NCI-H524 treated with DMSO at 0.1 percent for 48 hours (cell line): ENCODE measurements around the gene IGFBP3.

Experiments
- DNase-seq: peaks from one replicate; lab custom pipeline; 2025; lab: John Stamatoyannopoulos, UW

The IGFBP3 gene

DNA sequence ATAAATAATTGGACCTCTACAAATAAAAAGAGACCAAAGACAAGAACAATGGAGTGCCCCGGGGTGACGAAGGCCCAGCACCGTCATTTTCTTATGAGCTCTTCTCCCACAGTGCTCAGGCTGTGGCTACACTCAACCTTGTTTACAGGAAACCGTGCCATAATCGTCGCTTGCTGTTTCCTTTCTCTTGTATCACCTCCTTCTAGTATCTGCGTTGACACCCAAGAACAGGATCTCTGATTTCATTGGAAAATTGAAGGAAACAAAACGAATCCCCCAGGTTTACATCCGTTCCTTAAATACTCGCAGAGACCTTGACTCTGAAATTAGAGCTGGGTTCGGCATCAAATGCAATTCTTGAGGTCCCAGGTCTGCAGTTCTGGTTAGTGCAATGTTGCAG lies 1.7 kb upstream of the IGFBP3 start:
- DNase-seq: no peak

DNA sequence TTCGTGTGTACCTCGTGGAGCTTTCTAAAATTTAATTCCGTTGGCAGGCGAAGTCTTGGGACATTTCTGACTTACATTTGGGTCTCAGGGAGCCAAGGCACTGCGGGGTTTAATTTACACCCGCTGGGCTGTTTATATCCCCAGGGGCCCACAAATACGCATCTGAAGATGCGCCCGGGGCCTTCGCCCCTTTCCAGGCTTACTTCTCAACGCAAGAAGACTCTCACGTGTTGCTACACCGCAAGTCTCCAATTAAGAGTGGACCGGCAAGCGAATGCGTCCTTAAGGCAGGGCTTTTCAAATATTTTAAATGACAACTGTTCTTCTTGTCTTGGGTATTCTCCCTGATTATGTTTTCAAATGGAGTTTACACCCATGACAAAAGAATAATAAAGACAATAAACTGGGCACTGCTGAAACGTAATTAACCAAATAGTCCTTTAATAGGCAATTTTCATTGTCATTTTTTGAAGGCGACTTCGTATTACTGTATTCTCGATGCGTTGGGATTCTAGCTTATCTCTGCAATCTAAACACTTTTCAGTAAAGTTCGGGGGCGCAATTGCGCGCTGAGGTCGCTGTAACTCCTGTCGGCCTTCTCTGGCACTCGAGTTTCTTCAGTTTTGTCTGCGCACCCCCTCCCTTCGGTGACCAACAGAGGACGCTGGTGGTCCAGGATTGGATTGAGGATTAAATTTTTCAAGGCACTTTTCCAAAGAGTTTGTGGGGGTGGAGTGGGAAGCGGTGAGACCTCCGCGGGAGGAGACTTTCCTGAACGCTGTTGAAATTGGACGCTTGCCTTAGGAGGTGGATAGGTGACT lies 837 bp upstream of the IGFBP3 start:
- no peak for DNase-seq

DNA sequence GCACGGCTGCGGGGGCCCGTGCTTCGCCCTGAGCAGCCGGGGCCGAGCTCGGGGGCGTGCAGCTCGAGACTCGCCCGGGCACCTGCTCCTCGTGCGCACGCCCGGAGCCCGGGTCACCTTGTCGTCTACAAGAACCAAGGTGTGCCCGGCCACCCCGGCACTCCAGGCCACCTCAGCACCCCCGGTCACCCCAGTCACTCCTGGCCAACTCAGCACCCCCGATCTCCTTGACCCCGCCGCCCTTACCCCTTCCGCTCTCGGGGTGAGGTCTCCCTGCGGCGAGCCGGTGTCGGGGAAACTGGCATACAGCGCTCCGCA lies 268 bp upstream of the IGFBP3 start:
- DNase-seq: no peak

DNA sequence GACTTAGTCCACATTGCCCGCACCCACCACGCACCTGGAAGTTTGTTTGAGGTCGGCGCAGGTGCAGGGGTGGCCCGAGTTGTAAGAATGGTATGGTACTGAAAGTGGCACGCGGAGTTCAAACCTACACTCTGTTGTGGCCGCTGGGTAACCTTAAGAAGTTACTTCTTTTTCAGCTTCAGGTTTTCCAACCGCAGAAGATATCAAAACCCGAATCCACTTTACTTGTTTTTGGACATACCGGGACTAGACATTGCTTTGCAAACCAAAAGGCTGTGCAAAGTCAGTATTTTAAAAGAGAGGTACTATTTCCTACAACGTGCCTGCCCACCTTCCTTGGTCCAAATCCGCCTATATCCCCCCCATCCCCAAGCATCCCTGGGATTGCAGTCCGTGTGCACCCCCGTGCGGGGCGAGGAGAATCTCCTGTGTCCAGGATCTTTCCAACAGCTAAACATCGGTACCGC lies 1.0 kb downstream of the IGFBP3 start:
- no peak for DNase-seq

DNA sequence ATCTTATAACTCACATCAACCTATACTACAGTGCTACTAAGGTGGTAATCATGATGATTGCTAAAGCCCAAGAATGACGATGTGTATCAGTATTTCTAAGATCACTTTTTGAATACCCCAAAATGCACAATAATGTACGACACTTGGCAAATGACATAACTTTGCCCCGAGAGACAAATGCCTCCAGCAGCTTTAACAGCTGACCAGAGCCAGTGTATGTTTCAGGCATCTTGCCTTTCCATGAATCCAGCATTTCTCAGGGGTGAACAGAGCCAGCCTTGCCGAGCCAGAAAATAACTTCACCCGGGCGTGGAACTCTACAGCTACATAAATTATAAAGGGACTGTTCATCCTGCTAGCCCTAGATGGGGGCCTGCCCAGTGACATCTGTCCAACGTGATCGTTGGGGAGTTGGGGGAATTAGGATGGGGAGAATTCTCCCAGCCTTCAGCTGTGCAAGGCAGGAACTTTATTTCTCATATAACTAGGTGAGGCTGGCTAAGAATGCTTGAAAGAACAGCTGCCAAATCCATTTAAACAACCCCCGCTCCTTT lies 1.8 kb downstream of the IGFBP3 start:
- DNase-seq: no peak

DNA sequence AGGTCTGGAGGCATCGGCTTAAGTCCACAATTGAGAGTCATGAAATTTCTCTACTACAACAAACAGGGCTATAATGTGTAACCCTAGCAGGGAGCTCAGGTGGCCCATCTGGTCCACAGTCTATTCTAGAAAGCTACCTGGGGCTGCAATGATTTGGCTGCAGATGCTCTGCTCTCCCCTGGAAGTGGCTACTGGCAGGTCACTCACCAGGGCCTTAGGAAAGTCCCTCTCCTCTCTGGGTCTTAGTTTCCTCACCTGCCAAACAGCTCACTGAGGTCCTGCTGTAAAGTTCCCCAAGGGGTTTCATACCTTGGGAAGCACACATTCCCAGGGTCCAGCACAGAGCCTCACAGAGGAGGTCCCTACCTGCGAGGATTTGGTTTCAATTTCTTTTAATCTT lies 2.5 kb downstream of the IGFBP3 start:
- no peak for DNase-seq

DNA sequence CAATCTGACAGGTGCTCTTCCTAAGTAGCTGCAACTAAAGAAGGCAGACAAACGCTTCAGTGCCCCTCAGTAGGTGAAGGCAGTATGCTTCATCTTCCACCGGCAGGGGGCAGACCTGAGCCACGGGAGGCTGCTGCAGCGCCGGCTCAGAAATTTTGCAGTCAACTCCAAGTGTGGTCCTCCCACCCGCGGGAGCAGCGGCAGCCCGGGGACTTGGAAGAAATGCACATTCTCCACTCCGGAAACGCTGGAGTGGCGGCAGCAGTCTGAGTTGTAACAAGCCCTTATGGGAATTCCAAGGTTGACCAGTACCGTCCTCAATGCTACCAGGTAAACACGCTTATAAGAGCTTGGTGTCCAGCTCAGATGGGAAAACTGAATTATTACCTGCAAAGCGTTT lies 3.4 kb downstream of the IGFBP3 start:
- no peak for DNase-seq

DNA sequence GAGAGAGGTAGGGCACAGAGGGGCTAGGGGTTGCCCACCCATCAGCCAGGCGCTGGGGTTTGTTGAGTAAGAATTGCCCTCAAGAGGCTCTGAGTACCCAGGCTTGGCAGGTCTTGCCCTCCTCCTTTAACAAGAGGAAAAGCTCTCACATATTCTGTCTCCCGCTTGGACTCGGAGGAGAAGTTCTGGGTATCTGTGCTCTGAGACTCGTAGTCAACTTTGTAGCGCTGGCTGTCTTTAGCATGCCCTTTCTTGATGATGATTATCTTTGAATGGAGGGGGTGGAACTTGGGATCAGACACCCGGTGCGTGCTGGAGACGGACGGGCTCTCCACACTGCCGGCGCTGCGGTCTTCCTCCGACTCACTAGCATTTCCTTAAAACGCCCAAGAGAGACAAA lies 4.0 kb downstream of the IGFBP3 start:
- no peak for DNase-seq

DNA sequence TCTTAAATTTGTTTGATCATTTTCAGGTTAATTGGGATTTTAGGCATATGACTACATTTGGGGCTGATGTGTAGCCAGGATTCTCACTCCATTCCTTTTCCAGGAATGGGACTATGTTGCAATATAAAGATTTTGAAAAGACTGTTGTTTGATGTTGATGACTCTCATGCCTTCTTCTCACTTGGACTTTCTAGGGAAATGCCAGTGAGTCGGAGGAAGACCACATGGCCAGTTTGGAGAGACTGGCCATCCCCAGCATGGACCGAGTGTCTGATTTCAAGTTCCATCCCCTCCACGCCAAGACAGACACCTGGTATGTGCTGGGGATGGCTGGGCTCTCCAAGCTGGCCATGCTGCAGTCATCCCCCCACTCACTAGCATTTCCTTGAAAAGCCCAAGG lies 5.5 kb downstream of the IGFBP3 start:
- DNase-seq: no peak

DNA sequence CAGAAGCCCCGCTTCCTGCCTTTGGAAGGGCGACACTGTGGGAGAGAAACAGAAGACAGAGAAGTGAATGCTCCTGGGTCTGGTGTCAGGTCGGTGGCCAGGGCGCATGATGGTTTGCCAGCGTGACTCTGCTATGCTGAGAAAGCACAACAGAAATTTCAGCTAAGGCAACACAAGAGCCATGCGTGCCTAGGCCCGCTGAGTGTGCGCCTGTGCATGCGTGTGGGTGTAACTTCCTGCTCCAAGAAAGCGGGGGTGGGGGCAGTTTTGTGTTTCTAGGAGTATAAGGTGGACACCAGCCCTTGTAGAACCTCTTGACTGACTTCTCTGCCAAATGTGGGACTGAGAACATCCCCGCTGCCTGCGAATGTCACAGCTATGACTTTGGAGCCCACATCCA lies 6.2 kb downstream of the IGFBP3 start:
- DNase-seq: no peak

DNA sequence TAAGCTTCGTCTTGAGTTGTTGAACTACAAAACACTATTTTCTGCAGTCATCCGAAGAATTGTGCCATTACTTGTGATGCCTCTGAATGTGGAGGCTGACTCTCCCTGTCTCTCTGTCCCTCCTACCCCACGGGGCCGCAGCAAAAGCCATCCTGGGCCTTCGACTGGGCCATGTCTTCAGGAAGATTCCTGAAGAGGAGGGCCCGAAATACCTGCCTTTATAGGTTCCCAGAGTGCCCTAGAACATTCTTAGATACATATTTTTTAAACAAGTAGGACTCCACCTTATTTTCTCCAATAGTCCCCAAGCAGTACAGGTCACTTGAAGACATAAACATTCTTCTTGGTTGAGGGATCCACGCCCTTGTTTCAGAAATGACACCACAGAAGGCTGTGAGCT lies 8.1 kb downstream of the IGFBP3 start:
- no peak for DNase-seq

DNA sequence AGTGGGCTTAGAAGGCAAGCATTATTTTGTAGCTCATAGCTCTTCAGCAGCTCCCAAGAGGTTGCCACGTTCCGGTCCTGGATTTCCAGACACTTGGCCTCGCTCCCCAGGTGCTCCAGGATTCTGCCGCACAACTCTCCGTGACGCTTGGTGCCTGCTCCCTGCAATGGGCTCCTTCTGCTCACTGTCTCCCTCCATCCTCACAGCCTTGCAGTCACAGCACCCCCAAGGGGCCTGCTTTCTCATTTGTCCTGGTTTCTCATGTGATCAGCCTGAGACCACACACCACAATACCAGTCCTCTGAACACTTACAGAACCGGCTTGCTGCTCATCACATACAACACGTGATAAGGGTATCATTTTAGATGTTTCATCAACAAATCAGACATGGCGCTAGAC lies 9.8 kb downstream of the IGFBP3 start:
- DNase-seq: no peak

DNA sequence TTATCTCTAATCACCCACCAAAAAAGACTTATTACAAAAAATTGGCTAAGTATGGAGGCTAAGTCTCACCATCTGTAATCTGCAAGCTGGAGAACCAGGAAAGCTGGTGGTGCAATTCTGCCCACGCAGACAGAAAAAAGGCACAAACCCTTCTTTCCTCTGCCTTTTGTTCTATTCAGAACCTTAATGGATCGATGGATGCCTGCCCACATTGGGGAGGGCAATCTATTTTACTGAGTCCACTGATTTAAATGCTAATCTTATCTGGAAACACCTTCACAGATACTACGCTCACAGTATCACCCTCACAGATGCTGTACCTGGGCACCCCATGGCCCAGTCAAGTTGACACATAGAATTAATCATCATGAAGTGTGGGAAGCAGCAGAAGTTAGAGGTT lies 10.2 kb downstream of the IGFBP3 start:
- DNase-seq: no peak

DNA sequence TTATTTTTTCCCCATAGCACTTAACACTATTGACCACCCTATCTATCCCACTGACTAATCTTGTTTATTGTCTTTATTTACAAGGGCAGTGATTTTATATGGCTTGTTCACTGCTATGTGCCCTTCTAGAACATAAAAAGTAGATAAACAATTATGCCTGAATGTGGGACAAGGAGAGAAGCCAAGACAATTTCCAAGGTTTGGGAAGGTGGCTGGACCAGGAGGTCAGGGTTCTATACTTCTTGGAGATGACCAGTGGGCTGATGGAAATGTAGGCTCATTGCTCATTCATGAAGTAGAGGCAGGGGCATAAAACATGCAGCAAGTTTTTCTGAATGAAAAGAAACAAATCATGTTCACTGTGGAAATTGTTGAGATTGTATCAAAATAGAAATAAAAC lies 11.5 kb downstream of the IGFBP3 start:
- DNase-seq: no peak

DNA sequence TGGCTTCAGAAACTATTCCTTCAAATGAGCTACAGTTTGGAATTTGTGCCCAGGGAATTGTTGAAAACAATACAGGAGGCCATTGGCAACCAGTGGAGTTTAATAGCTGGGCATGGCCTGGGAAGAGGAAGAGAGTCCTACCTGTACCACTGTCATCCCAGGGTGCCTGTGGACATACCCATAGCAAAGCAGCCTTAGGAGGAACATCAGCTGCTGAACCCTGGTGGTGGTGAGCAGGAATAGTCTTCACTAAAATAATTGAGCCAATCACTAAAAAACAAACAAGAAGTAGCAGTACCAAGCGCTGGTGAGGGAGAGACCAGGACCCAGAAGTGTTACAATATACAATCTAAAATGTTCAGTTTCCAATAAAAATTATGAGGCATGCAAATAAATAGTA lies 18.3 kb downstream of the IGFBP3 start:
- no peak for DNase-seq

DNA sequence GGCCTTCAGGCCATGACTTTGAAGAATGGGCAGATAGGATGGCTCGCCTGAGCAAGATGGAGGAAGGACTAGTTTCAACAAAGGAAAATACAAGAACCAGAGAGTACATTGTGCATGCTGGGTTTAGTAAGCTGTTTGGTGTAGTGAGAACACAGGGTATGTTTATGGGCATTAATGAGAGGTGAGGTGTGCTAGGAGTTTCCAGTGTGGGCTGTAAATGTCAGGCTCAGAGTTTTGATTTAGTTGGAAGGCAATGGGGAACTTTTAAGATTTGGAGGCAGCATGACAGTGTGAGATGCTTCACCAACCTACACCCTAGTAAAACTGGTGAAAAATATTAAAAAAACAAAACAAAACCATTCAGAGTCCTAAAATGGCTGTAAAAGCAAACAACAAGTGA lies 19.5 kb downstream of the IGFBP3 start:
- no peak for DNase-seq

DNA sequence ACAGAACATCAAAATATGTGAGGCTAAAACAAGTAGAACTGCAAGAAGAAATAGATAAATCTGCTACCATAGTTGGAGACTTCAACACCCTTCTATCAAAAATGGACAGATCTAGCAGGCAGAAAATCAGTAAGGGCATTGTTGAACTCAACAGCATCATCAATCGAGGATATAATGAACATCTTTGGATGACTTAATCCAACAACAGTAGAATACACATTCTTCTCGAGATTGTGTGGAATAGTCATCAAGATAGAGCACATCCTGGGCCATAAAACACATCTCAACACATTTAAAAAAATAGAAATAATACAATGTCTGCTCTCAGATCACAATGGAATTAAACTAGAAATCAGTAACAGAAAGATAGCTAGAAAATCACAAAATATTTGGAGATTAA lies 22.9 kb downstream of the IGFBP3 start:
- DNase-seq: no peak

DNA sequence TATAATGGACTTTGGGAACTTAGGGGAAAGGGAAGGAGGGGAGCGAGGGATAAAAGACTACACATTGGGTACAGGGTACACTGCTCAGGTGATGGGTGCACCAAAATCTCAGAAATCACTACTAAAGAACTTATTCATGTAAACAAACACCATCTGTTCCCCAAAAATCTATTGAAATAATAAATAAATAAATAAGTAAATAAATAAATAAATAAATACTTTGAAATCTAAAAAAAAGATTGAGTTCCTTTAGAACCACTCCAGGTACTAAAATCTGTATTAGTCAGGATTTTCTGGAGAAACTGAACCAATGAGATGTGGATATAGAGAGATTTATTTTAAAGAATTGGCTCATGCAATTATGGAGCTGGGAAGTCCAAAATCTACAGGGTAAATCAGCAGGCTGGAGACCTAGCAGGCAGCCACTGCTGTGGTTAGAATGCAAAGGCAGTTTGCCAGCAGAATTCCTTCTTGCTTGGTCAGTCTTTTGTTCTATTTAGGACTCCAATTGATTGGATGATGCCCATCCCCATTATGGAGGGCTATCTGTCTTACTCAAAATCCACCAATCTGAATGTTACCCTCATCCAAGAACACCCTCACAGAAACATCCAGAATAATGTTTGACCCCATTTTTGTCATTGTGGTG lies 23.9 kb downstream of the IGFBP3 start:
- no peak for DNase-seq

DNA sequence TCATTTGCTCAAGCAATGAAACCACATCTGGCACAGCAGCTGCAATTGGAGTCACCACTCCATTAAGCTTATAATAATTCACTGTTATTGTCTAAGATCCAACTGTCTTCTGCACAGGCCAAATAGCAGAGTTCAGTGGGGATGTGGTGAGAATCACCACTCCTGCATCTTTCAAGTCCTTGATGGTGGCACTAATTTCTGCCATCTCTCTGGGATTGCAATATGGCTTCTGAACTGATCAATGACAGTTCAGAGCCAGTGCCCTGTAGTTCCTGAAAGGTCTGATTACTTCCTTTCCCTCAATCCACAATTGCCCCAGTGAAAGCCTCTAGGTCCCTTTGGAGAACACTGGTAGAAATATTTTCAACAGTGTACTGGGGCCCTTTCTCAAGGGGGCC lies 26.4 kb downstream of the IGFBP3 start:
- DNase-seq: no peak

DNA sequence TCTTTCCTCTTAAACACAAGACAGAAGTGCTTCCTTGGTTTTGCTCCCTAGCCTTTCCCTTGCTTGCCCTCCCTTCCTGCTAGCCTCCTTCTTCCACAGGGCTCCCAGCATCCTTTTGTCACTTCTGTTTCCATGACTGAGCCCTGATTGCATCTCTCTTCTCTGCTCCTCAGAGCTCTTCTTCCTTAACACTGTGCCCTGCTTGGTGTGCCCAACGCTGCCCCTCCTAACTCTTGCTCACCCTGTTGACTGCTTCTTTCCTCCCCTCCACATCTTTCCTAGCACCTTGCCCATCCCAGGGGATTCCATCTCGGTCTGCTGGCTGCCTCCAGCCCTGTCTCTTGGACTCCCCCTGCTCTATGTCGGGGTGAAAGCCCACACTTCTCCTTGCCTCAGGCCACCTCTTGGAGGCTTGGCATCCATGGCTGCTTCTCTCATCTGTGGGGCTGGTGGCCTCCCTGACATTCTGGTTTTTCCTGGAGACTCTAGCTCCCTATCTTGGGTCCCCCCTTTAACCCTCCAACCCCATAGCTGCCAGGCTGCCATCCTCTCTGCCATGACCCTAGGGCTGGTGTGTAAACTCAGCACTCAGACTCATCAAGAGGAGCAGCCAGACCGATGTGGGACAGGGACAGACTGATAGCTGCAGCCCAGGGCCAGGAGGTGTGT lies 26.9 kb downstream of the IGFBP3 start:
- no peak for DNase-seq

DNA sequence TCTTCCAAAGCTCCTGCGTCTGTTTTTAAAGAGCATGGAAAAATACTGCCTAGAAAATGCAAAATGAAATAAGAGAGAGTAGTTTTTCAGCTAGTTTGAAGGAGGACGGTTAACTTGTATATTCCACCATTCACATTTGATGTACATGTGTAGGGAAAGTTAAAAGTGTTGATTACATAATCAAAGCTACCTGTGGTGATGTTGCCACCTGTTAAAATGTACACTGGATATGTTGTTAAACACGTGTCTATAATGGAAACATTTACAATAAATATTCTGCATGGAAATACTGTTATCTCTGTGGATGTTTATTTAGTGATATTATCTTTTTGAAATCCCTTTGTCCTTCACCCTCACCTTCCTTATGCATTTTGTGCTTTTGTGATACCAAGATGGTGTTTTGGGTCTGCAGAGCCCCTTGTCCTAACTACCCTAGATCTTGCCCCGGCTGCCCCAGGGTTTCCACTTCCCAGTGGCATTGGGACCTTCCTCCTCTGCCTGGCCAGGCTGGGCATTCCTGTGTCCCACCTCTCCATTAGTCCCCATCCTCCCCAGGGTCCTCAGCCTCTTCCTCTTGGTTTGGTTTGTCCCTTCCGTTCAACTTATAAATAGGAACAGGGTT lies 27.6 kb downstream of the IGFBP3 start:
- no peak for DNase-seq

DNA sequence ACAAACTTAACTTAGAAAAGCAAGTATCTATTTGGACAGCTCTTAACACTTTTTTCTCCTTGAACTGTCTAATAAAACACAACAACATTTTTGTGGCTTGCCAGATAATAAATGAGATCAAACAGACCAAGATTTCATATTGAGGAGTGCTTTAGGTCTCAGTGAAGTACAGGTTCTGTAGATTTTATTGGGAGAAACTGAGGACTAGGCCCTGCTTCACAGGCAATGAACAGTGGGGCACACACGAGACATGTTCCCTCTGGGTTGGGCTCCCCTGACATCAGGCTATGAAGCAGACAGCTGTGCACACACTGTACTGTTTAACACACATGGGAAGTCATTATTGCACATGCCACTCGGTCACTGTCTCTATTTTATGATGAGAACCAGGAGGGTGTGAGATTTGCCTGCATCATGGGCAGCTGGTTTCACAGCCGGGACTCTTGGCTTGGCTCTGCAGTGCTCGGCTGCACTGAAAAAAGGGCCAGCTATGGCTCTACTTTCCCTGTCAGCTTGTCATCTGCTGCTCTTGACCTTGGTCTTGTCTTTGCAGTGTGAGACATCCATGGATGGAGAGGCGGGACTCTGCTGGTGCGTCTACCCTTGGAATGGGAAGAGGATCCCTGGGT lies 28.6 kb downstream of the IGFBP3 start:
- DNase-seq: no peak
